Lung (tissue), 12 donors: Measurements from ENCODE around the gene LRRC56. TPM values are rescaled to one million over a fixed set of nuclear protein-coding genes. Genes with fewer than 3 reads are reported as not detected.

Experiments used
- ATAC-seq: fragments of 200-7000 bp; cut with Tn5 transposase; one replicate; pipeline ENCODE4 v1.9.1; 2020; ENCODE audit warnings: moderate number of reproducible peaks; ENCODE audit not compliant: insufficient read depth, low FRiP score
- DNase-seq, 3 donors: peaks; one replicate each; pipeline ENCODE4 v3.0.0-alpha.2; 2013 to 2017
- H3K27ac ChIP-seq, 2 donors: one replicate each; pipeline ENCODE4 v1.5.1; 2013; ENCODE audit warnings: mild to moderate bottlenecking in 2 of 2, moderate library complexity in 2 of 2, control low read depth in 1 of 2, inconsistent platforms in 1 of 2, low read depth in 1 of 2, low read length in 1 of 2
- H3K27me3 ChIP-seq, 3 donors: one replicate each; pipeline ENCODE4 v1.5.1; 2013; ENCODE audit warnings: low read length in 2 of 3; ENCODE audit not compliant: control insufficient read depth in 3 of 3, insufficient read depth in 3 of 3
- H3K36me3 ChIP-seq, 4 donors: one replicate each; pipeline ENCODE4 v1.5.1; 2013; ENCODE audit warnings: low read length in 4 of 4, mild to moderate bottlenecking in 1 of 4, moderate library complexity in 1 of 4; ENCODE audit not compliant: control insufficient read depth in 4 of 4, insufficient read depth in 4 of 4
- H3K4me1 ChIP-seq, 5 donors: one replicate each; pipeline ENCODE4 v1.5.1; 2013; ENCODE audit warnings: low read length in 5 of 5, mild to moderate bottlenecking in 2 of 5, moderate library complexity in 1 of 5; ENCODE audit not compliant: control insufficient read depth in 5 of 5, insufficient read depth in 5 of 5
- H3K4me3 ChIP-seq: one replicate; pipeline ENCODE4 v1.5.1; 2013; ENCODE audit warnings: mild to moderate bottlenecking, control low read depth, moderate library complexity
- H3K9ac ChIP-seq, 2 donors: one replicate each; pipeline ENCODE4 v1.5.1; 2013; ENCODE audit warnings: low read length in 2 of 2, control low read depth in 1 of 2; ENCODE audit not compliant: insufficient read depth in 1 of 2
- H3K9me3 ChIP-seq, 4 donors: one replicate each; pipeline ENCODE4 v1.5.1; 2013; ENCODE audit warnings: low read length in 3 of 4, mild to moderate bottlenecking in 1 of 4, moderate library complexity in 1 of 4; ENCODE audit not compliant: control insufficient read depth in 4 of 4, insufficient read depth in 3 of 4
- CTCF ChIP-seq: IDR thresholded peaks from 2 replicates; pipeline ENCODE4 v1.5.1; 2012; ENCODE audit warnings: mild to moderate bottlenecking; ENCODE audit errors: control extremely low read depth, extremely low read depth
- WGBS, 2 donors: extraction: QIAGEN DNeasy Blood & Tissue Kit; methylation state at CpG; one replicate each; pipeline ENCODE4 v1.1.7; 2013; 5-methylcytosine and 5-hydroxymethylcytosine counted together
- polyA plus RNA-seq, 2 donors: library from polyadenylated mRNA; stranded (reverse); fragments of 200-250 nt; gene quantifications; one replicate each; pipeline ENCODE4 v1.2.1, GENCODE V29; 2013
- total RNA-seq, 2 donors: library from RNA; depleted of rRNA in 1 of 2; stranded (reverse); fragments of >200 nt in 1 of 2; gene quantifications; one replicate each; pipeline ENCODE4 v1.2.1, GENCODE V29; 2014 to 2021
- donor health status: control.
- donor health status: control.
- donor health status: Bipolar disorder and iron deficiency.
- donor health status: healthy.
- donor health status: DM: yes; HTN: yes; CAD: no.

Gene LRRC56
- total and polyA plus RNA-seq, 4 donors: 3.4 to 11.7 (median 4.7) TPM

DNA sequence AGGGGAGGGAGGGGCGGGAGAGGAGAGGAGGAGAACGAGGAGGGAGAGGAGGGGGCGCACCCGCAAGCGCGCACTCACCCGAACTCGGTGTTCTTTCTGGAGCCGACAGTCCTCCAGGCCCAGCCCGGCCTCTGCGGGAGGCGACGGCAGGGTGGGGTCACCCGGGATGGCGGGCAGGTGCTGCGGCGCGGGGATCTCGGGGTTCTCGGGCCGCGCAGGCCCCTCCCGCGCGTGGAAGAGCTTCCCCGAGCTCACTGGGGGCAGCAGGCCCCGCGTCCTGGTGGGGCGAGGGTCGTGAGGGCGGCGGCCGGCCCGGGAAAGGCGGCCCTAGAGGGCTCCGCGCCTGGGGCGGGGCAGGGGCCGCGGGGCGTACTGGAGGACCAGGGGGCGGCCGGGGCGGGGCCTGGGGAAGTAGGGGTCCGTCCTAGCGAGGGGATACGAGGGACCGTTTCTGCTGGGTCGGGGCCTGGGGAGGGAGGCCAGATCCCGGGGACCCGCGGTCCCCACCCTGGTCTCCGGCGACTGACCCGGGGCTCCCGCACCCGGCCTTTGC lies 18.0 kb downstream of the LRRC56 start:
- H3K4me3 ChIP-seq: peak overlapping the region; percentile 8
- no peaks in the 10 kb centered on the region for H3K9me3 ChIP-seq
- H3K27me3 ChIP-seq: peaks cover 0 to 37% (median 12%) of the 10 kb centered on the region in 3 donors
- peaks cover 0 to 10% (median 5%) of the 10 kb centered on the region in 5 donors for H3K4me1 ChIP-seq
- no peaks in the 10 kb centered on the region for H3K36me3 ChIP-seq
- H3K27ac ChIP-seq: no peak overlapping the region
- H3K9ac ChIP-seq: no peak overlapping the region
- ATAC-seq (peak; percentile 1), DNase-seq (no peak)
- WGBS, 2 donors: 0 to 1% methylated on average over 20 to 56 of the region's 57 CpGs
- TF ChIP-seq CTCF: no peak

GRCh38 chr11:555780-556661 lies 18.7 kb downstream of the LRRC56 start:
- Histone ChIP-seq H3K4me1 (peaks cover 0 to 10% (median 6%) of the 10 kb centered on the region in 5 donors), H3K4me3 (no peak overlapping the region), H3K36me3 (no peaks in the 10 kb centered on the region), H3K9me3 (no peaks in the 10 kb centered on the region), H3K27ac (no peak overlapping the region), H3K27me3 (peaks cover 0 to 37% (median 12%) of the 10 kb centered on the region in 3 donors), H3K9ac (no peak overlapping the region)
- WGBS, 2 donors: 4 to 6% methylated on average over 90 to 104 of the region's 104 CpGs
- no peak for TF ChIP-seq CTCF
- no peak for ATAC-seq
- DNase-seq: no peak

DNA sequence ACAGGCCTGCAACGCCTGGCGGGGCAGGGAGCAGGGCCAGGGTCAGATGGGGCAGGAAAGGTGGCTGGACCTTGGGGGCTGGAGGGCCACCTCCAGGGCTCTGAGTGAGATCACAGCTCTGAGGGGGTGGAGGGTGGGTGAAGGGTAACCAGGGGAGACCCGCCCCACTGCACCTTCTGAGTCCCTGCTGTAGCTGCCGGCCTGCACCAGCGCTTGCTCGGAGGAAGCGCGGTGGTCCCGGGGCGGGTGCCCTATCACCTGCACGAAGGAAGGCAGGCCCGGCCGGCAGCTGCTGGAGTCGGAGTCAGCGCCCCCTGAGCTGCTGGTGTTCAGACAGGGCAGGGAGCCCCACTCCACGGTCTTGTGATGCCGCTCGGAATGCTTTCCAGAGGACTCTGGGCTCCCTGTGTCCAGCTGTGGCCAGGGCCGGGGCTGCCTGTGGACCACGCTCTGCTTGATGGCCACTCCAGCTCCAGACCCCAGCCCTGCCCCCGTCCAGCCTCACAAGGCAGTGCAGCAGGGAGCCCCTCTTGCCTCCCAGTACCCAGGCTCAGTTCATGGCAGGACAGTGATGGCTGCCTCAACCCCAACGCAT lies 19.4 kb downstream of the LRRC56 start:
- no peak for ATAC-seq
- Histone ChIP-seq H3K9ac (no peak overlapping the region), H3K36me3 (no peaks in the 10 kb centered on the region), H3K27me3 (peaks cover 0 to 37% (median 12%) of the 10 kb centered on the region in 3 donors), H3K9me3 (no peaks in the 10 kb centered on the region), H3K4me3 (no peak overlapping the region), H3K27ac (no peak overlapping the region), H3K4me1 (peaks cover 0 to 10% (median 6%) of the 10 kb centered on the region in 5 donors)
- 71 to 74% methylated on average over 22 of the region's 22 CpGs for WGBS, 2 donors
- TF ChIP-seq CTCF: no peak
- DNase-seq: no peak
